HepG2 (cell line): ENCODE measurements around the gene ARL15. TPM values are rescaled to one million over a fixed set of nuclear protein-coding genes. Genes with fewer than 3 reads are reported as not detected.

Source experiments
- ATAC-seq: fragments of 200-7000 bp; cut with Tn5 transposase; 3 replicates; pipeline ENCODE4 v1.9.1; 2020; ENCODE audit warnings: mild to moderate bottlenecking, moderate library complexity
- BruUV-seq: library from RNA; stranded (reverse); fragments of 400-500 nt; replicated peaks from 2 replicates; lab custom pipeline; 2021; lab: Mats Ljungman, UMichigan
- CTCF ChIA-PET: fragments of 300-600 bp; formaldehyde crosslinking; extraction: SDS; loops from one replicate; lab custom pipeline; 2021; ENCODE audit warnings: low total read pairs, inconsistent platforms, low intra/inter-chr PET ratio; lab: Yijun Ruan, JAX
- POLR2A ChIA-PET: fragments of 350-600 bp; sonication (Branson Sonifier 250); formaldehyde crosslinking; loops from one replicate; lab custom pipeline; 2020; ENCODE audit warnings: antibody characterized with exemption, inconsistent platforms; lab: Yijun Ruan, JAX
- DNase-seq: peaks from one replicate; pipeline ENCODE4 v3.0.0-alpha.2; 2015; ENCODE audit warnings: low spot score
- FAIRE-seq: peaks from 3 replicates; lab custom pipeline; 2011; peaks lifted over from hg19 to GRCh38; lab: Jason Lieb, UNC
- H2AFZ ChIP-seq: one replicate; pipeline ENCODE4 v1.6.1; 2011; ENCODE audit warnings: low read length, inconsistent platforms
- H3K27ac ChIP-seq: fragments of 300-600 bp; 3 replicates; pipeline ENCODE4 v1.8.0; 2011; ENCODE audit warnings: mixed run types, mild to moderate bottlenecking, mixed read lengths, low read length, inconsistent platforms; ENCODE audit not compliant: insufficient read depth; ENCODE audit errors: extremely low read length
- H3K27me3 ChIP-seq, 2 experiments: fragments of 200-600 bp in 1 of 2; 2 replicates in 1 of 2; 3 replicates in 1 of 2; pipeline versions ENCODE4 v1.6.0 to v1.8.0; 2011; ENCODE audit warnings: low read length in 2 of 2, mild to moderate bottlenecking in 2 of 2, moderate library complexity in 2 of 2, inconsistent platforms in 1 of 2; ENCODE audit not compliant: insufficient read depth in 2 of 2, control insufficient read depth in 1 of 2
- H3K36me3 ChIP-seq, 2 experiments: fragments of 200-600 bp in 1 of 2; replicated peaks in 1 of 2; 2 replicates in 1 of 2; 3 replicates in 1 of 2; pipeline versions ENCODE4 v1.5.1 to v1.8.0; 2011; ENCODE audit warnings: low read length in 2 of 2, inconsistent platforms in 1 of 2; ENCODE audit not compliant: insufficient read depth in 2 of 2, control insufficient read depth in 1 of 2
- H3K4me1 ChIP-seq: 2 replicates; pipeline ENCODE4 v1.5.1; 2012; ENCODE audit warnings: low read length, inconsistent platforms; ENCODE audit not compliant: insufficient read depth
- H3K4me2 ChIP-seq: 2 replicates; pipeline ENCODE4 v1.6.0; 2011; ENCODE audit warnings: low read depth, low read length, inconsistent platforms
- H3K4me3 ChIP-seq, 3 experiments: fragments of 200-600 bp in 1 of 3; sonication (generic), shearing (Covaris generic) in 1 of 3; replicated peaks in 1 of 3; 2 replicates each; pipeline ENCODE4 v1.5.1; 2011 to 2016; ENCODE audit warnings: low read length in 3 of 3, inconsistent platforms in 2 of 3, low read depth in 2 of 3, mild to moderate bottlenecking in 2 of 3, control low read depth in 1 of 3, mixed read lengths in 1 of 3; ENCODE audit not compliant: insufficient read depth in 1 of 3
- H3K79me2 ChIP-seq: one replicate; pipeline ENCODE4 v1.6.1; 2011; ENCODE audit warnings: low read length, inconsistent platforms; ENCODE audit not compliant: insufficient read depth
- H3K9ac ChIP-seq: 2 replicates; pipeline ENCODE4 v1.6.0; 2011; ENCODE audit warnings: mild to moderate bottlenecking, low read depth, low read length, inconsistent platforms; ENCODE audit not compliant: insufficient read depth
- H3K9me3 ChIP-seq: 2 replicates; pipeline ENCODE4 v1.5.1; 2012; ENCODE audit warnings: mild to moderate bottlenecking, low read length
- H4K20me1 ChIP-seq: 2 replicates; pipeline ENCODE4 v1.6.0; 2011; ENCODE audit warnings: inconsistent platforms, mild to moderate bottlenecking, low read length, moderate library complexity; ENCODE audit not compliant: insufficient read depth
- KDM5A ChIP-seq: fragments of 200-600 bp; sonication (generic); IDR thresholded peaks from 2 replicates; pipeline ENCODE4 v1.7.0; 2018; ENCODE audit warnings: antibody characterized with exemption, mild to moderate bottlenecking, low read length, borderline replicate concordance
- MAFF ChIP-seq: IDR thresholded peaks from 2 replicates; pipeline ENCODE4 v1.6.1; 2011; ENCODE audit warnings: low read depth, low read length, improper control_type of control experiment
- MAFK ChIP-seq, 2 experiments: IDR thresholded peaks in 1 of 2; conservative IDR thresholded peaks in 1 of 2; 2 replicates each; pipeline ENCODE4 v1.6.1; 2011; ENCODE audit warnings: improper control_type of control experiment in 2 of 2, low read length in 2 of 2
- ZNF776 ChIP-seq: sonication (generic); formaldehyde crosslinking; IDR thresholded peaks from 2 replicates; pipeline ENCODE4 v1.4.0; 2020; ENCODE audit warnings: mild to moderate bottlenecking, missing genetic modification reagents
- WGBS: methylation state at CpG from one replicate; pipeline ENCODE4 v1.1.6; 2017; ENCODE audit warnings: low lambda C conversion rate; 5-methylcytosine and 5-hydroxymethylcytosine counted together
- in situ Hi-C: cut with HindIII; loops from 2 replicates; pipeline ENCODE4 v1.10.0; 2017; ENCODE audit warnings: low pct_unique_long_range_greater_than_20kb; ENCODE audit not compliant: extremely low pct_ligation_motif_present
- intact Hi-C: fragments of 100-400 bp; cut with micrococcal nuclease; formaldehyde crosslinking; loops from one replicate; pipeline ENCODE4 v1.10.0; 2022; ENCODE audit not compliant: unreplicated experiment
- polyA plus RNA-seq, 8 experiments: library from polyadenylated mRNA; depleted of rRNA in 3 of 8; stranded (reverse) in 7 of 8; unstranded in 1 of 8; fragments of >200 nt; fragmentation: Illumina TruSeq in 4 of 8; extraction: Trizol in 4 of 8; gene quantifications; 2 replicates each; pipeline versions ENCODE4 v1.2.1 to v1.2.3, GENCODE V29; 2011 to 2016; ENCODE audit warnings: low read depth in 4 of 8, missing spikeins in 1 of 8, mixed read lengths in 1 of 8; ENCODE audit not compliant: insufficient read depth in 1 of 8
- total RNA-seq, 5 experiments: library from RNA; depleted of rRNA; stranded (reverse); fragments of >200 nt; fragmentation: Illumina TruSeq; extraction: Trizol; gene quantifications; 2 replicates each; pipeline ENCODE4 v1.2.3, GENCODE V29; 2016; ENCODE audit warnings: low read depth in 1 of 5
- TF ChIP-seq, protein P1 (sequence below): IDR thresholded peaks from 2 replicates; pipeline ENCODE4 v1.6.1; 2016; ENCODE audit warnings: low read depth

ARL15 gene
- total and polyA plus RNA-seq, 2 of the 13 experiments (the other 11 are each of a cell fraction or from before 2014, with no cell fraction given), result 2.5 to 7.7 TPM

DNA sequence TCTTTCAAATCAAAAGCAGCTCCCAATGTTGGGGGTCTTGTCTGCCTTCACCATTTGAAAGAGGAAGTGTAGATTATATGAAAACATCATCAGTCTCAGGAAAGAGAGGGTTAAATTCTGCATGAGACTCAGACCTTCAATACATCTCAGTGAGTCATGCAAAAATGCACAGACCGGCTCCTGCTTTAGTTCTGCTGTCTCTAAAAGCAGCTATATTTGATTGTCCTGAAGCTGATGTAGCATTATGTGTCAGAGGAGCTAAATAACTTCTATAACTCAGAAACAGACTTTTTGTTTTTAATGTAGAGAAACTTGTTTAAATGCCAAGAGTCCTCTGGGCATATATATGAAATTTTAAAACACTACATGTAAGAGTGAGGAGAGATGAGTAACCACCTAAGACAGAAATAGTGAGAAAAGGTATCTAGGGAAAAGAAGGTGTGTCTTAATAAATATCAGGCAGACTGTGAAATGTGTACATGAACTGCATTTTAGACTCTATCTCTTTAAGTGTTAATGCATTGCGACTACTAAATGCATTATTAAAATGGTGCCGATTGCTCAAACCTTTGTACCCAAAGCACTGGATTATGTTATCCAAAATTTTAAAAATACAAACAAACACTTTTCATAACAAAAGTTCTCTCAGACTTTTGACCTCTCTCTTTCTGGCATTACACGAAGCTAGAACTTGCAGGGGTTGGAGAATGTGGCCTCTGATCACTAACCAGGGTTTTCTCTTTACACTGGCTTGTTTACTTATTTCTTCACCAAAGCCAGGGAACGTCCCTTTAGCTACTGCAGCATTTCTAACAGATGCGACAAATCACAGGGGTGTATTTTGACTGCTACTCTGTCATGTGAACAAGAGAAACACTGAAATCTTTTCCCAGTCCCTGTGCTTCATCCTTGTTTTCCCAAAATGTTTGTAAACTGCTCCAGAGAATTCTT lies 302.3 kb downstream of the ARL15 start (continued):
- TF ChIP-seq, protein P1, sequence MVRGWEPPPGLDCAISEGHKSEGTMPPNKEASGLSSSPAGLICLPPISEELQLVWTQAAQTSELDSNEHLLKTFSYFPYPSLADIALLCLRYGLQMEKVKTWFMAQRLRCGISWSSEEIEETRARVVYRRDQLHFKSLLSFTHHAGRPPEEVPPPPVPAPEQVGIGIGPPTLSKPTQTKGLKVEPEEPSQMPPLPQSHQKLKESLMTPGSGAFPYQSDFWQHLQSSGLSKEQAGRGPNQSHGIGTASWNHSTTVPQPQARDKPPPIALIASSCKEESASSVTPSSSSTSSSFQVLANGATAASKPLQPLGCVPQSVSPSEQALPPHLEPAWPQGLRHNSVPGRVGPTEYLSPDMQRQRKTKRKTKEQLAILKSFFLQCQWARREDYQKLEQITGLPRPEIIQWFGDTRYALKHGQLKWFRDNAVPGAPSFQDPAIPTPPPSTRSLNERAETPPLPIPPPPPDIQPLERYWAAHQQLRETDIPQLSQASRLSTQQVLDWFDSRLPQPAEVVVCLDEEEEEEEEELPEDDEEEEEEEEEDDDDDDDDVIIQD (CRISPR knock-in tag), result peak; percentile 27; the same call in 1 of the 2 replicates
- TF ChIP-seq ZNF776 (CRISPR knock-in tag), result no peak

DNA sequence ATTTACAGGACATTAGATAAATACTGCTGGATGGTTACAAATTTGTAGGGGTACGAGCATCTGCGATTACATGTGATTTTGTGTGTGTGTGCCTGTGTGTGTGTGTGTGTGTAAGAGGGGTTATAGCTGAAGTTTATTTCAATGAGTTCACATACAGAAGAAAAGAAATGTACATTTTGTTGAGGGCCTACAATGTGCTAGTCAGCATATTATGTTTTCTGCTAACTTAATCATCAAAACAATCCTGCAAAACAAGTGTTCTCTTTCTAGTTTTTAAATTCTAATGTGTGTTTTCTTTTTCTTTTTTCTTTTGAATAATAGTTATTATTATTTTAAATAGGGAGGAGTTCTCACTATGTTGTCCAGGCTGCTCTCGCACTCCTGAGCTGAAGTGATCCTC lies 305.7 kb downstream of the ARL15 start:
- in situ Hi-C loops, result no loop called here
- no peaks in the 10 kb centered on the region for H3K27me3 ChIP-seq
- no peaks in the 10 kb centered on the region for H4K20me1 ChIP-seq
- 80% methylated on average over 3 of the region's 3 CpGs for WGBS
- H3K9ac ChIP-seq, result no peak overlapping the region
- no peaks in the 10 kb centered on the region for H3K9me3 ChIP-seq
- intact Hi-C loops, result no loop called here
- H3K36me3 ChIP-seq, result no peaks in the 10 kb centered on the region
- BruUV-seq, result no TSS peak
- no peak for DNase-seq
- CTCF ChIA-PET, result no interaction called here
- no peak overlapping the region for H2AFZ ChIP-seq
- no peak overlapping the region for H3K4me2 ChIP-seq
- no peak for ATAC-seq
- H3K4me3 ChIP-seq, result no peak overlapping the region
- peak; percentile 51 for TF ChIP-seq MAFF
- peak; percentile 53 to 70; a peak in 3 of 4 replicates for TF ChIP-seq MAFK (conservative IDR thresholded peaks at IDR 0.05 in 1 of 2, IDR thresholded peaks at IDR 0.05 in 1 of 2; ENCODE audit: low read length in 2 of 2)
- no peak for TF ChIP-seq KDM5A
- POLR2A ChIA-PET, result no interaction called here
- H3K27ac ChIP-seq, result no peak overlapping the region
- H3K4me1 ChIP-seq, result peaks cover 31% of the 10 kb centered on the region
- H3K79me2 ChIP-seq, result no peaks in the 10 kb centered on the region
- FAIRE-seq, result no peak
